ENCODE measurements around the gene ACER2. TPM values are rescaled to one million over a fixed set of nuclear protein-coding genes. Genes with fewer than 3 reads are reported as not detected.

Gene ACER2
- total and polyA plus RNA-seq, 2 of the 8 experiments (the other 6 are each of a cell fraction or from before 2014, with no cell fraction given), result 7.4 to 8.8 TPM

GRCh38 chr9:19404283-19405075 is 4.3 kb upstream of the ACER2 start:
- Histone ChIP-seq H2BK15ac (ENCODE audit: low read length) (no peak overlapping the region), H2AFZ (ENCODE audit: low read length) (no peak overlapping the region), H2BK12ac (ENCODE audit: low read depth, low read length) (no peak overlapping the region), H2AK5ac (ENCODE audit: low read depth, low read length) (no peak overlapping the region), H3K4me1 (replicated peaks in 1 of 4; ENCODE audit: control insufficient read depth in 3 of 4, insufficient read depth in 4 of 4, low read length in 3 of 4) (peaks cover 0 to 5% (median 0%) of the 10 kb centered on the region in 4 experiments; a peak in 2 of 7 replicates), H3K79me1 (ENCODE audit: low read depth, low read length) (no peaks in the 10 kb centered on the region), H3K27me3 (replicated peaks in 1 of 4; ENCODE audit: control insufficient read depth in 3 of 4, extremely low read depth in 1 of 4, insufficient read depth in 3 of 4, low read length in 3 of 4) (peaks cover 0 to 7% (median 0%) of the 10 kb centered on the region in 4 experiments; a peak in 2 of 7 replicates), H3K56ac (replicated peaks; ENCODE audit: insufficient read length, low read depth, low read length) (no peak overlapping the region), H2BK120ac (replicated peaks; ENCODE audit: low read depth, low read length) (no peak overlapping the region), H3K9me3 (ENCODE audit: insufficient read depth in 2 of 2, low read depth in 1 of 2, low read length in 1 of 2) (no peaks in the 10 kb centered on the region; a peak in 1 of 4 replicates), H2BK20ac (ENCODE audit: low read length) (no peak overlapping the region), H3K23ac (ENCODE audit: insufficient read length) (no peak overlapping the region), H4K8ac (ENCODE audit: extremely low read depth, insufficient read depth, low read length) (no peak overlapping the region), H3K79me2 (ENCODE audit: control insufficient read depth in 1 of 2, insufficient read depth in 2 of 2, low read length in 2 of 2) (no peaks in the 10 kb centered on the region), H3K9ac (replicated peaks in 1 of 4; ENCODE audit: extremely low read depth in 1 of 4, low read depth in 3 of 4, low read length in 3 of 4) (no peak overlapping the region), H4K5ac (ENCODE audit: insufficient read length, low read depth, low read length) (no peak overlapping the region), H3K4me2 (ENCODE audit: insufficient read depth in 1 of 2, low read depth in 2 of 2, low read length in 2 of 2) (no peak overlapping the region), H3K27ac (ENCODE audit: low read depth, low read length) (no peak overlapping the region), H3K4me3 (ENCODE audit: extremely low read depth in 1 of 4, insufficient read depth in 2 of 4, low read depth in 3 of 4, low read length in 4 of 4) (no peak overlapping the region), H4K91ac (replicated peaks; ENCODE audit: insufficient read length, low read length) (no peak overlapping the region), H3K36me3 (ENCODE audit: control insufficient read depth in 2 of 4, insufficient read depth in 4 of 4, low read length in 3 of 4) (no peaks in the 10 kb centered on the region), H3K14ac (ENCODE audit: insufficient read length) (no peak overlapping the region), H3K23me2 (ENCODE audit: low read depth, low read length) (peaks cover 11% of the 10 kb centered on the region), H3K4ac (replicated peaks; ENCODE audit: insufficient read length, low read depth, low read length) (no peak overlapping the region), H3K18ac (ENCODE audit: extremely low read depth, low read length) (no peak overlapping the region; the same call in 1 of the 2 replicates), H4K20me1 (replicated peaks in 1 of 2; ENCODE audit: control insufficient read depth in 1 of 2, insufficient read depth in 2 of 2, low read length in 2 of 2) (no peaks in the 10 kb centered on the region), H2BK5ac (ENCODE audit: low read depth, low read length) (no peak overlapping the region)
- WGBS, 2 experiments (ENCODE audit: extremely low coverage in 1 of 2, insufficient coverage in 1 of 2, insufficient read length in 1 of 2, insufficient replicate concordance in 2 of 2, low coverage in 1 of 2, low lambda C conversion rate in 2 of 2, missing lambda C conversion rate in 1 of 2), result 79% methylated on average over 4 of the region's 4 CpGs; no CpG with 5 or more reads in 1 of the 2 experiments
- FAIRE-seq (no peak), DNase-seq (ENCODE audit: low read depth in 1 of 2, low spot score in 2 of 2) (no peak)
- POLR2A ChIA-PET (ENCODE audit: partially characterized antibody), result no interaction called here
- TF ChIP-seq RBBP5 (IDR thresholded peaks at IDR 0.05; ENCODE audit: borderline replicate concordance, low read depth, low read length) (no peak), PHF8 (conservative IDR thresholded peaks at IDR 0.05; ENCODE audit: low read depth, low read length) (no peak), CTCF (IDR thresholded peaks at IDR 0.05; ENCODE audit: control extremely low read depth in 1 of 3, insufficient read depth in 1 of 3, low read depth in 1 of 3, low read length in 3 of 3) (no peak), E2F6 (IDR thresholded peaks at IDR 0.05) (no peak), TAF1 (IDR thresholded peaks at IDR 0.05; ENCODE audit: low read depth, low read length) (no peak)
- CTCF ChIA-PET (ENCODE audit: partially characterized antibody), result interaction anchor here (0.6 kb wide), 1 partner anchor 57 kb away, joined by 3 read pairs; no protein-coding TSS in a partner anchor

All from H1 (cell line).